ENCODE results near the gene OR8B3. TPM values are rescaled to one million over a fixed set of nuclear protein-coding genes. Genes with fewer than 3 reads are reported as not detected.
A peak's percentile ranks its signal among the peaks of the same experiment; 100 is the strongest.
"Not testable (repeated sequence)": the region's sequence is repeated elsewhere in the genome, so short reads cannot be mapped to it uniquely, and the experiment has no call there.

Gene OR8B3, protein sequence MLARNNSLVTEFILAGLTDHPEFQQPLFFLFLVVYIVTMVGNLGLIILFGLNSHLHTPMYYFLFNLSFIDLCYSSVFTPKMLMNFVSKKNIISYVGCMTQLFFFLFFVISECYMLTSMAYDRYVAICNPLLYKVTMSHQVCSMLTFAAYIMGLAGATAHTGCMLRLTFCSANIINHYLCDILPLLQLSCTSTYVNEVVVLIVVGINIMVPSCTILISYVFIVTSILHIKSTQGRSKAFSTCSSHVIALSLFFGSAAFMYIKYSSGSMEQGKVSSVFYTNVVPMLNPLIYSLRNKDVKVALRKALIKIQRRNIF
- total RNA-seq: not detected
- long read RNA-seq: 0 reads

DNA sequence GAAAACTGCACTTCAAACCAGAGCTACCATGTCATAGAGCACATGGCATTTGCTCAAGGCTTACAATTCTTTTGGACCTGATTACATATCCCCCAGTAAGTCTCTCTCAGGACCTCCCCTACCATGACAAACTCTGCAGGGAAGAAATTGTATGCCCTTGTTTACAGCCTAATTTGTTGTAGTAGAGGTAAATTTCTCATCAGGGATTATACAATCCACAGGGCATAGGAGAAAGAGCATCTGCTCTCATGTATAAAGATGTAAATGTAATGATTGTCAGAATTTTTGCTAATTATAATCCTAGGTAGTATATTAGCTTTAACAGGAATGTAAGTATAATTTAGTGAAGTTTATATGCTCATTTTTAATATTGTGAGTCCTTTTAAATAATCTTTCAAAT lies at the start of gene OR8B3:
TSS of gene OR8B3 (minus strand) at position 101 of the 400 bp plus-strand sequence. CDS start 1,673 bp downstream, outside the sequence.
- ATAC-seq: no peak
- DNase-seq: no peak
- intact Hi-C loops (cut with DNase I, micrococcal nuclease): no loop called here

DNA sequence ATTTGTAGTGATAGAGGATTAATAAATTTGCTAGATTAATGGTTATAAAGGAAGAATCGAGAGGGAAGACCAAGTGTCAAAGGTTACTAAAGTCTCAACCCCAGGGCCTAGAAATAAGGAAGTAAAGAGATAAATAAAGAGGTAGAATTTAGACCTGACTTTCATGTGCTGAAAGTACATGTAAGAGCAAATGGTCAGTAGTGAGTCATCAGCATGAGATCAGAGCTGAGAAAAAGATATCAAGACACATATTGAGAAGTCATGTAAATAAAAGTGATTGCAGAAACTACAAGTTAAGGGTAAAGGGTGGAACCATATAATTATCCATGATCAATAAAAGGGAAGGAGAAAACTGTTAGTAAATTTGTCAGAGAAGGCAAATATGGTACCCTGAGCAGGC lies 48.1 kb upstream of the OR8B3 start:
- intact Hi-C loops (cut with DNase I, micrococcal nuclease): no loop called here
- ATAC-seq (no peak), DNase-seq (no peak)

DNA sequence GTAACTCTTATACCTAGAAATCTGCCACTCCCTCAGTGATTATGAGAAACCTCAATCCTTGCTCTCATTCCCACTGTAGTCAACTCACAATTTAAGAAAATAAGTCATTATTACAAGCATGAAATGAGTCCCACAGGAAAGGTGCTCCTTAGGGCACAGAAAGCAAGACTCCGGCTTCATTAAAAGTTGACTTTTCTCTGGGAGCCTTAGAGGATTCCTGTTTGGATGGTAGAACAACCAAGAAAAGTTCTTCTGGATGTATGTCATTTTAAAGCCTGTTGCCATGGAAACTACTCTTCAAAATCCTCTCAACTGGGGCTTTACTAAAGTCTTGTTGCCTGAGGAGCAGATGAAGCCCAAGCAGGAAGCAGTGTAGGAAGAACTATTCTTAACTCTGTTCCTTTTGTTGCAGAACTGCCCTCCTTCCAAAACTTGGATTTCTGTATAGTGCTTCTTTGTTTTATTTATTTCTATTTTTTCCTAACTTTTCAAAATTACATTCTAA lies 46.9 kb upstream of the OR8B3 start, which contains the start of gene OR8B8:
TSS of gene OR8B8 (minus strand) at position 51 of the 505 bp plus-strand sequence. CDS start 4,611 bp downstream, outside the sequence.
- no peak for DNase-seq
- intact Hi-C loops (cut with DNase I, micrococcal nuclease): no loop called here
- no peak for ATAC-seq

DNA sequence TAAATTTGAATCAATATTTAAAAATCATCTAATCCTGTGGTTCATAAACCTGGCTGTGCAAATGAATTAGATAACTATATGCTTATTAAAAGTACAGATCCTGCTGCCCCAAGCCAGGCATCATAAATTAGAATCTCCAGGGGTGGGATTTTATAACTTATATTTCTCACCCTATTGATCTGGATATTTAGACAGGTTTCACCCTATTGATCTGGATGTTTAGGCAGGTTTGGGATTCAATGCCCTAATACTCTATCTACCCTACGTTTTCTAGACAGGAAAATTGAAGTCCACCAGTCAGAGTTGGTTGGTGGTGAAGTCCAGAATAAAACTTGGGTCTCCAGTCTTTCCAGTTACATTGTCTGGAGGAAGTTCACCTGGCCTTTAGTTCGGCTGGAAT lies 44.0 kb upstream of the OR8B3 start:
- intact Hi-C loops (cut with DNase I, micrococcal nuclease): no loop called here
- DNase-seq (no peak), ATAC-seq (no peak)

DNA sequence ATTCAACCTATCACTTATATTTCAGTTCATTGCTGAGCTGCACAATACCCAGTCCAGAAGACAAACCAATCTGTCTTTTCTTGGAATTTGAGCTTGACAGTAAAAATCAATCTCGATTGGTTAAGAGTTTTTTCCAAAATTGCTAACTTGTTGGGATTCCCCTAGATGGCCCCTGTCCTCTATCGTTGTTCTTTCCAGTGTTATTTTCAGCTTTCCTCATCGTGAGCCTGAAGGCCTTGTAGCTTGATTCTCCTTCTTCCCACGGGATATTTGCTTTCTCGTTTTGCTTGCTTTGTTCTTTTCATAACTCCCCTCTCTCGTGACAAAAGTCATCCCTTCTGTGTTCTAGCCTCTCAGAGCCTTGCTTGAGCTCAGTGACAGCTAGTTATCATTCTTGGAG lies 43.6 kb upstream of the OR8B3 start:
- DNase-seq: no peak
- ATAC-seq: no peak
- intact Hi-C loops (cut with DNase I, micrococcal nuclease): no loop called here

DNA sequence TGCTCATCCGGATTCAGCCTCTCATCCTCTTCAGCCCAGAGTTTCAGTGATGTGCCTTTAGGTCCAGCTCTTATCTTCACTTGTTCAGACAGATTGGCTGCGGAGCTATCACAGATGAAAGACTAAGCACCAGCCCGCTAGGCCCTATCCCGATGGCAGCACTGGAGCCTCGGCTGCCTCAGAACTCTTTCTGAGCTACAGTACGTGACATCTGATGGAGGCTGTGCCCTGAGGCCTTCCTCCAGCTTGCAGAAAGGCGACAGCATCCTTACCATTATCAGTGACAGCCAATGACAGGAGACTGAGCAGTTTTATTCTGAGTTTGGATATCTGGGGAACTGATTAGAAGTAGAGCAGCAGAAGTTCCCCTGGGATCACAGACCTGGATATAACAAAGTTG lies 42.7 kb upstream of the OR8B3 start:
- intact Hi-C loops (cut with DNase I, micrococcal nuclease): no loop called here
- DNase-seq: no peak
- no peak for ATAC-seq

DNA sequence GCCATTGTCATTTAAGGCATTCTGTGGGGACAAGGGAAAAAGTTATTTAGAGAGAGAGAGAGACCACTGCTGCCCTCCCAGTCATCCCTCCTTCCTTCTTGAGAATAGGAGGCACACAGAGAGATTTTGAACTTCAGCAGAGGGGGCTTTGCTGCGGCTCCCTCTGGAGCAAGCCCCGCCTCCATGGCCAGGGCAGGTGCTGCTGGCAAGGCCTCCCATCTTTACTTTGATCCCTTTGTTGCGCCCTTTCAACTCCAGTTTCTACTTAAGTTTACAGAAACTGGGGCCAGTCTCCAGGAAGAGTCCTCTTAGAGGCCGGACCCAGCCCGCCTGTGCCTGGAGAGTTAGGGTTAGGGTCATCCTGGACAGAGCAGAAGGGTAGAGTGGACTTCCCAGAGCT lies 42.3 kb upstream of the OR8B3 start:
- DNase-seq (no peak), ATAC-seq (no peak)
- intact Hi-C loops (cut with DNase I, micrococcal nuclease): no loop called here

DNA sequence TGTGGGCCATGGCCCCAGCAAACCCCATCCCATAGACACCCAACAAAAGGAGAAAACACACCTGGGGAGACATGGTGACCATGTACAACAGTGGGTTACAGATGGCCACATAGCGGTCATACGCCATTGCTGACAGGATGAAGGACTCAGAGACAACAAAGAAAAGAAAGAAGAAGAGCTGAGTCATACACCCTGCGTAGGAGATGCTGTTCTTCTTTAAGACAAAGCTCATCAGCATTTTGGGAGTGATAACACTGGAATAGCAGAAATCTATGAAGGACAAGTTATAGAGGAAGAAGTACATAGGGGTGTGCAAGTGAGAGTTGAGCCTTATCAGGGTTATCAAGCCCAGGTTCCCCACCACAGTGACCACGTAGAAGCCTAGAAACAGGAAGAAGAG lies 41.8 kb upstream of the OR8B3 start:
- intact Hi-C loops (cut with DNase I, micrococcal nuclease): no loop called here
- no peak for ATAC-seq
- DNase-seq: no peak

DNA sequence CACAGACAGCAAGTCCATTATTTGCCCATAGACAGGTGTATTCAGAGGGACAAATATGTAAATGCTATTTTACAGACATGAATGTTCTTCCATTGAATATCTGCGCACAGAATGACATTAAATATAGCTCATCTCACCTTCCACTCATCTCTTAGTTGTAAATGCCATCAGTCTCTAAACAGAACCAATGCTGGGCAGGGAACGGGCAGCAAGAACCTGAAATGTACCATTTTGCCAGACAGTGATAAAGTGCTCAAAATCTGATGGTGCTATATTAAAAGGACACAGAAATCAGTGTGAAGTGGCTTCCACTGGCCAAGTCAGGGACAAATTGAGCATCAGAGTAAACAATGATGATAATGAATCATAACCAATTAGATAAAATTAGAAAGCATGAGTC lies 35.9 kb upstream of the OR8B3 start:
- ATAC-seq: no peak
- intact Hi-C loops (cut with DNase I, micrococcal nuclease): no loop called here
- DNase-seq: no peak

DNA sequence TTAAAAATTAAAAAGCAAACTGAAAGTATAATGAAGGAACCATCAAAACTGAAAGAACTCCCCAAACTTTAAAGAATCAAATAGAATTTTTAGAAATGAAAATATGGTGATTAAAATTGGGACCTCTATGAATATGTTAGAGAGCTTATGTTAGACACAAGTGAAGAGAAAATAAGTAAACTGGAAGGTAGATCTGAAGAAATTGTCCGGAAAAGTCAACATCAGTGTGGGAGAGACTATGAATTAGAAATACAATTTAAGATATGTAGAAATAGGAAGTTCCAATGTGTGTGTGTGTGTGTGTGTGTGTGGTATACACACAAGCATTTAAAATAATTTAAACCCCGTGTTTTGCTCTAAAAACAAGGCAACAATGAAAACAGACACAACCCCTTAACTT lies 30.8 kb upstream of the OR8B3 start:
- ATAC-seq: no peak
- no peak for DNase-seq
- intact Hi-C loops (cut with DNase I, micrococcal nuclease): no loop called here

DNA sequence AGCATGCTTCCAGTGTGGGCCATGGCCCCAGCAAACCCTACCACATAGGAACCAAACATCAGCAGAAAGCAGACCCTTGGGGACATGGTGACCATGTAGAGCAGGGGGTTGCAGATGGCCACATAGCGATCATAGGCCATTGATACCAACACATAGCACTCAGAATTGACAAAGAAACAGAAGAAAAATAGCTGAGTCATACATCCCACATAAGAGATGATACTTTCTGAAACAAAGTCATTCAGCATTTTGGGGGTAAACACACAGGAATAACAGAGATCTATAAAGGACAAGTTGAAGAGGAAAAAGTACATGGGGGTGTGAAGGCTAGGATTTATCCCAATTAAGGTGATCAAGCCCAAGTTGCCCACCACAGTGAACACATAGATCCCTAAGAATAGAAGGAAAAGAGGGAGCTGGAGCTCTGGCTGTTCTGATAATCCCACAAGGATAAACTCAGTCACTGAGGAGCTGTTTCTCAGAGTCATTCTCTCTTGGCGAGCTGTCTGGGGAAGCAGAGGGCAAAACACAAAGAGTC lies 25.6 kb upstream of the OR8B3 start, which contains the start of gene OR8B4:
TSS of gene OR8B4 (minus strand) at position 488 of the 538 bp plus-strand sequence. CDS start at position 488, 0 bp downstream.
- intact Hi-C loops (cut with DNase I, micrococcal nuclease): no loop called here
- no peak for ATAC-seq
- DNase-seq: no peak

DNA sequence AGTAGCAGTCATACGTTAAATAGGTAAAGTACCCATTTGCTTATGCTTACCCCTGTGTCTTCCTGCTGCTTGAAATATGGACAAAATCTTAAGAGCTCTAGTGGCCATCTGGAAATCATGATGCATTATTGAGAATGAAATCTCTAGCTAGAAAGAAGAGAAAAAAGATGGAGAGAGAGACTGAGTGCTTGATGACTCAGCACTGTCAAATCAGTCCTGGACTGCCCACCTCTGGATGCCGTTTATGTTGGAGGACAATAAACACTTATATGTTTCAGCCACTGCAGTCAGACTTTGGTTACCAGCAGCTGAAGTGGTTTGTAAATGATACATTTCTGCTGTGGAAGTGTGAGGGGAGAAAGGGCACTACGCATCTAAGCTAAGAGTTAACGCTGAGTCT lies 22.2 kb upstream of the OR8B3 start:
- intact Hi-C loops (cut with DNase I, micrococcal nuclease): no loop called here
- ATAC-seq (no peak), DNase-seq (no peak)

DNA sequence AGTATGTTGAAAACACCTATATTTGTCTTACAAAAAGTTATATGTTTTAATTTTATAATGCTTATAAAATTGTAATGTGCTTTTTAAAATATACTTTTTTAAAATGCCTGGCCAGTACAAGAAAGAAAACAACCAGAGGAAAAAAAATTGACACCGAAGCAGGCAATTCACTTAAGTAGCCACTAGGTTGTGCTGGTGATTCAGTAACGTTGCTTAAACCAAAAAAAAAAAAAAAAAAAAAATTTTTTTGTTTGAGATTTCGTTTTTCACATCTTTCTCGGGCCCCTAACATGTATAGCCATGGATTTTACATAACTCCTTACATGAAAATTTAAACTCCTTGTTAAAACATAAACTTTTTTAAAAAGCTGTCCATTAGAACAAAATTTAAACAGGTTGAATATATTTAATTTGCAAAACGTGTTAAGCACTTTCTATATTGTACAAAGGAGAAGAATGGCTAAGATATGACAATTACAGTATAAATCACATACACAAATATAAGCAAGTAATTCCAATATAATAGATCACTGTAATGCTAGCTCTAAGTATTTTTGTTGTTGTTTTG lies 16.6 kb upstream of the OR8B3 start:
- DNase-seq (no peak), ATAC-seq (no peak)
- intact Hi-C loops (cut with DNase I, micrococcal nuclease): loop anchor here in 1 of 2 donors (10.0 kb wide), 1 partner anchor 169 kb away; no protein-coding TSS in a partner anchor

DNA sequence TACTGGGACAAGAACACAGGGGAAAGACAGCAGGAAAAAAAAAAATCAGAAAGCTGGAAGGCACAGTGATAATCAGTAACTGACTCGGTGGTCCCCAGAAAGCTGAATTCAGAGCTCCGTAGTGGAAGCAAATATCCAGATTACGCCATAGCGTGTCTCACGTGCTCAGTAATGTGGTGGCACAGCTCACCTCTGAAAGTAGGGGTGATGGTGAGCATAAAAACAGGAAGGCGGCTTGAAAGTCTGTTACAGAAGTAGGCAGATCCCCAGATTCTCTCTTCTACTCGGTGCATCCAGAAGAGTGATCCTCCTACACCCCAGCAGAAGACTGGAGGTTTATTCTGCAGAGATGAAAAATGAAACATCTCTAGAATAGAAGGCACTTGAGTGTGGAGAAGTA lies 11.1 kb upstream of the OR8B3 start:
- intact Hi-C loops (cut with DNase I, micrococcal nuclease): loop anchor here in 1 of 2 donors (10.0 kb wide), 1 partner anchor 175 kb away; no protein-coding TSS in a partner anchor
- no peak for ATAC-seq
- no peak for DNase-seq

DNA sequence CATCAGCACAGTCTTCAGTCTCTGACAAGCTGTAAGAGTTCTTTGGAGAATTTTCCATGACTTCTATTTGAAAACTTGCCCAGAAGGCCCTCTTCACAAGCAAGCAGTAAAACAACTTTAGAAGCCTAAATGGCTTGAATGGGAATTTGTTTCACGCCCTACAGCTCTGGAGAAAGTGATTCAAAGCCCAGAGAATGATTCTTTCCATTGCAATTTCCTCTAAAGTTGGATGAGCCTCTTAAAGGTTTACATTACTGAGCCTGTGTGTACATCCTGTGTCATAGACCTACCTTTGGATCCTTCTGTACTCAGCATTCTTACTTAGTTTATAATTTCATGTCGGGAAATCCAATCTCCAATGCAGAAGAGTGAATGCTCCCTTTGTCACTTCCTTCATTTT lies 6.8 kb upstream of the OR8B3 start:
- ATAC-seq (no peak), DNase-seq (no peak)
- intact Hi-C loops (cut with DNase I, micrococcal nuclease): no loop called here

DNA sequence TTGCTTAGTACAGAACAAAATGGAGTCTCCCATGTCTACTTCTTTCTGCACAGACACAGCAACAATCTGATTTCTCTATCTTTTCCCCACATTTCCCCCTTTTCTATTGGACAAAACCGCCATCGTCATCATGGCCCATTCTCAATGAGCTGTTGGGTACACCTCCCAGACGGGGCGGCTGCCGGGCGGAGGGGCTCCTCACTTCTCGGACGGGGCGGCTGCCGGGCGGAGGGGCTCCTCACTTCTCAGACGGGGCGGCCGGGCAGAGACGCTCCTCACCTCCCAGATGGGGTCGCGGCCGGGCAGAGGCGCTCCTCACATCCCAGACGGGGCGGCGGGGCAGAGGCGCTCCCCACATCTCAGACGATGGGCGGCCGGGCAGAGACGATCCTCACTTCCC lies 4.4 kb upstream of the OR8B3 start:
- DNase-seq; ATAC-seq; intact Hi-C loops (cut with DNase I, micrococcal nuclease): not testable (repeated sequence)

DNA sequence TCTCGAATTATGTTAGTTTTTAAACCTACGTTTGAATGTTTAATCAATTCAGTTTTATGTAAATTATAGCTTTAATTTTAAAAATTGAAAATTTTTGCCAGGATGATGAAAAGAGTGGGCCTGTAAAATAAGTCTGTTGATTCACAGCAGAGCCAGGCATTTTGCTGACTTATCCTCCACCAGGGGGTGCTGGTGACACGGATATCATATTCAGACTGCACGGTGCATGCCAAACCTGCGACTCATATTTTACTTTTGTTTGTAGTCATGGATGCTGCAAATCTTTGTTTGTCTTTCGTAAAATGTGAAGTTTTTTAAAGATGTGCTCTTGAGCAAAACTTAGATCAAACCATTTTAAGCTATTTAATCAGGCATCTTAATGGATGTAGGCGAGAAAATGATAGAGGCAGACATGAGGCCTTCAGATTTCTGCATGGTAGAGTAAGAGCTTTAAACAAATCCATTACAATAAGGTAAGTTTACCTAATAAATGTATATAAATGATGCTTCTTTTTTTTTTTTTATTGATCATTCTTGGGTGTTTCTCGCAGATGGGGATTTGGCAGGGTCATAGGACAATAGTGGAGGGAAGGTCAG lies 3.6 kb upstream of the OR8B3 start:
- DNase-seq: peak in 1 of 2 donors; percentile 68
- intact Hi-C loops (cut with DNase I, micrococcal nuclease): no loop called here
- ATAC-seq: peak; percentile 63

DNA sequence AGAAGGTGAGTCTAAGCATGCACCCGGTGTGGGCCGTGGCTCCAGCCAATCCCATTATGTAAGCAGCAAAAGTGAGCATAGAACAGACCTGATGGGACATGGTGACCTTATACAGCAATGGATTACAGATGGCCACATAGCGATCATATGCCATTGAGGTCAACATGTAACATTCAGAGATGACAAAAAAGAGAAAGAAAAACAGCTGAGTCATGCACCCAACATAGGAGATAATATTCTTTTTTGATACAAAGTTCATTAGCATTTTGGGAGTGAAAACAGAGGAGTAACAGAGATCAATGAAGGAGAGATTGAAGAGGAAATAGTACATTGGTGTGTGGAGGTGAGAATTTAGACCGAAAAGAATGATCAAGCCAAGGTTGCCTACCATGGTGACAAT lies 2.0 kb downstream of the OR8B3 start:
- ATAC-seq; DNase-seq; intact Hi-C loops (cut with DNase I, micrococcal nuclease): not testable (repeated sequence)

DNA sequence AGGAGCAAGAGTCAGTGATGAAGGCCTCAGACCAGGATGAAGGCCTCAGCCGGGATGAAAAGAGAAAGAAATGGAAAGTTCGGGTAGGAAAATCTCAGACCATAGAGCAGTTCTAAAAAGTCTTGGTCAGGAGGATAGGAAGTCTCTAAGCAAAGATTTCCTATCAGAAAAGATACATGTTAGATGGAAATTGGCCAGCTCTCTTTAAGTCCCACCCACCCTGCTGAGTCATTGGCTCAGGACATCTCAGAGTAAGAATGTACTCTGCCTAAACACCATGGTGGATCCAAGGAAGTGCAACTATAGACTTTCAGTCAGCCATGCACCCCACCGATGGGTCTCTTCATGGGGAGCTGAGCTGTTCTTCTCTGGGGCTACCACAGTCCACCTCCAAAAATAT lies 4.4 kb downstream of the OR8B3 start:
- intact Hi-C loops (cut with DNase I, micrococcal nuclease): no loop called here
- no peak for DNase-seq
- ATAC-seq: no peak

DNA sequence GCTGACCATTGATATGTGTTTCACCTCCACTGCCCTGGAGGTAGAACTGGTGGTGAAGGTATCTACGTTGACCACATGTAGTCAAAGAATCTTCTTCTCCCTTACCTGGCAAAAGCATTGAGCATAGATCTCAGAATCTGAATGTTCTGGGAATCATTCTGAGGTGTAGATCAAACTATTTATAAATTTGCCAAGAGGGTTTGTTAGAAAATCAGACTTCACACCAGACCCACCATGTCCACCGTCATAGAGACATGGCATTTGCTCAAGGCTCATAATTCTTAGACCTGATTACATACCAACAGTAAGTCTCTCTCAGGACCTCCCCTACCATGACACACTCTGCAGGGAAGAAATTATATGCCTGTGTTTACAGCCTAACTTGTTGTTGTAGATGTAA lies 14.4 kb downstream of the OR8B3 start, which contains the start of gene OR8B2:
TSS of gene OR8B2 (minus strand) at position 101 of the 400 bp plus-strand sequence. CDS start 1,156 bp downstream, outside the sequence.
- intact Hi-C loops (cut with DNase I, micrococcal nuclease): no loop called here
- ATAC-seq: no peak

More for the DNA sequence above, 14.4 kb downstream of the OR8B3 start, which contains the start of gene OR8B2:
- no peak for DNase-seq
